ENCODE measurements around the gene RAMP3.

GRCh38 chr7:45145881-45146280, 11.7 kb upstream of the RAMP3 start:
- TF ChIP-seq CTCF (conservative IDR thresholded peaks at IDR 0.05 in 1 of 2, IDR thresholded peaks at IDR 0.05 in 1 of 2; ENCODE audit: low read depth in 1 of 2, low read length in 2 of 2) (no peak), EZH2 (IDR thresholded peaks at IDR 0.05; ENCODE audit: low read length, missing control alignments) (no peak)

Data from fibroblast of lung (primary cell).